SK-N-SH (cell line): Measurements from ENCODE around the gene TRMO. TPM values are rescaled to one million over a fixed set of nuclear protein-coding genes. Genes with fewer than 3 reads are reported as not detected.

Source experiments
- CTCF ChIA-PET: fragments of 300-600, 350-600 bp; formaldehyde crosslinking; extraction: SDS; loops from one replicate; lab custom pipeline; 2021; lab: Yijun Ruan, JAX
- POLR2A ChIA-PET: fragments of 350-600 bp; sonication (Branson Sonifier 250); formaldehyde crosslinking; extraction: SDS; loops from one replicate; lab custom pipeline; 2020; ENCODE audit warnings: antibody characterized with exemption, inconsistent platforms; lab: Yijun Ruan, JAX
- DNase-seq: peaks from one replicate; pipeline ENCODE4 v3.0.0; 2012
- H2AFZ ChIP-seq: fragments of 200-600 bp; sonication (generic); 2 replicates; pipeline ENCODE4 v1.8.1; 2016; ENCODE audit warnings: antibody characterized with exemption, mild to moderate bottlenecking, low read depth
- H3F3A ChIP-seq: fragments of 200-600 bp; sonication (generic); replicated peaks from 2 replicates; pipeline ENCODE3; 2016; ENCODE audit warnings: antibody characterized with exemption, mild to moderate bottlenecking; ENCODE audit not compliant: insufficient read depth
- H3K27ac ChIP-seq, 2 experiments: fragments of 200-500 bp in 1 of 2; fragments of 200-600 bp in 1 of 2; sonication (Bioruptor generic) in 1 of 2; sonication (generic), shearing (Covaris generic) in 1 of 2; 2 replicates each; pipeline versions ENCODE4 v1.5.1 to v1.6.1; 2014 to 2016; ENCODE audit warnings: low read depth in 2 of 2, inconsistent platforms in 1 of 2, low read length in 1 of 2, mild to moderate bottlenecking in 1 of 2, mixed read lengths in 1 of 2
- H3K27me3 ChIP-seq: fragments of 200-600 bp; sonication (generic), shearing (Covaris generic); 2 replicates; pipeline ENCODE4 v1.6.1; 2016; ENCODE audit warnings: mixed run types; ENCODE audit not compliant: insufficient read depth
- H3K36me3 ChIP-seq, 2 experiments: fragments of 200-500 bp in 1 of 2; fragments of 200-600 bp in 1 of 2; sonication (Bioruptor generic) in 1 of 2; sonication (generic) in 1 of 2; replicated peaks in 1 of 2; 2 replicates each; pipeline versions ENCODE3 to v1.5.1; 2014 to 2016; ENCODE audit warnings: low read length in 1 of 2, mild to moderate bottlenecking in 1 of 2; ENCODE audit not compliant: insufficient read depth in 2 of 2, control insufficient read depth in 1 of 2
- H3K4me1 ChIP-seq, 2 experiments: fragments of 200-500 bp in 1 of 2; fragments of 200-600 bp in 1 of 2; sonication (Bioruptor generic) in 1 of 2; sonication (generic), shearing (Covaris generic) in 1 of 2; 2 replicates each; pipeline versions ENCODE4 v1.5.1 to v1.6.1; 2014 to 2016; ENCODE audit warnings: low read depth in 1 of 2, low read length in 1 of 2, mixed run types in 1 of 2; ENCODE audit not compliant: insufficient read depth in 2 of 2, control insufficient read depth in 1 of 2
- H3K4me2 ChIP-seq: fragments of 200-600 bp; sonication (generic), shearing (Covaris generic); 2 replicates; pipeline ENCODE4 v1.6.1; 2017; ENCODE audit warnings: mixed run types
- H3K4me3 ChIP-seq, 2 experiments: fragments of 200-500 bp in 1 of 2; fragments of 200-600 bp in 1 of 2; sonication (Bioruptor generic) in 1 of 2; sonication (generic), shearing (Covaris generic) in 1 of 2; 2 replicates each; pipeline versions ENCODE4 v1.5.1 to v1.8.1; 2014 to 2016; ENCODE audit warnings: low read depth in 2 of 2, inconsistent platforms in 1 of 2, low read length in 1 of 2, mild to moderate bottlenecking in 1 of 2, mixed read lengths in 1 of 2, moderate library complexity in 1 of 2
- H3K79me2 ChIP-seq: fragments of 200-600 bp; sonication (generic); 2 replicates; pipeline ENCODE4 v1.8.1; 2017; ENCODE audit warnings: mild to moderate bottlenecking; ENCODE audit not compliant: insufficient read depth
- H3K9ac ChIP-seq: fragments of 200-600 bp; sonication (generic); 2 replicates; pipeline ENCODE4 v1.6.1; 2017; ENCODE audit warnings: mixed run types
- H3K9me2 ChIP-seq: fragments of 200-600 bp; sonication (generic); 2 replicates; pipeline ENCODE4 v1.6.1; 2017; ENCODE audit warnings: mixed run types
- H3K9me3 ChIP-seq: fragments of 200-600 bp; sonication (generic); 2 replicates; pipeline ENCODE4 v1.6.1; 2017; ENCODE audit warnings: mixed run types, mild to moderate bottlenecking, moderate library complexity
- H4K20me1 ChIP-seq: fragments of 200-600 bp; sonication (generic); 2 replicates; pipeline ENCODE4 v1.6.1; 2017; ENCODE audit warnings: mild to moderate bottlenecking, mixed run types; ENCODE audit not compliant: insufficient read depth
- CHD2 ChIP-seq: fragments of 150-350 bp; IDR thresholded peaks from 2 replicates; pipeline ENCODE4 v1.6.1; 2018; ENCODE audit warnings: low read length; ENCODE audit not compliant: partially characterized antibody
- ELF1 ChIP-seq: IDR thresholded peaks from 2 replicates; pipeline ENCODE4 v1.4.0; 2012
- EP300 ChIP-seq, 2 experiments: IDR thresholded peaks; 2 replicates each; pipeline versions ENCODE4 v1.4.0 to v1.6.1; 2012; ENCODE audit warnings: borderline replicate concordance in 1 of 2, low read depth in 1 of 2, low read length in 1 of 2
- GATA2 ChIP-seq: sonication (generic); formaldehyde crosslinking; IDR thresholded peaks from 2 replicates; pipeline ENCODE4 v1.5.0; 2020; ENCODE audit warnings: mild to moderate bottlenecking, missing genetic modification reagents
- MAX ChIP-seq: IDR thresholded peaks from 2 replicates; pipeline ENCODE4 v1.4.0; 2012; ENCODE audit warnings: low read depth
- MEF2A ChIP-seq: IDR thresholded peaks from 2 replicates; pipeline ENCODE4 v1.4.0; 2012; ENCODE audit warnings: low read depth, borderline replicate concordance
- NRF1 ChIP-seq: IDR thresholded peaks from 2 replicates; pipeline ENCODE4 v1.6.1; 2012; ENCODE audit warnings: low read depth, mild to moderate bottlenecking, low read length
- PBX3 ChIP-seq: IDR thresholded peaks from 2 replicates; pipeline ENCODE4; 2012
- RXRA ChIP-seq: IDR thresholded peaks from 2 replicates; pipeline ENCODE4 v1.4.0; 2012; ENCODE audit warnings: low read depth, mild to moderate bottlenecking, borderline replicate concordance
- SIN3A ChIP-seq: IDR thresholded peaks from 2 replicates; pipeline ENCODE4 v1.6.1; 2012; ENCODE audit warnings: low read depth, mild to moderate bottlenecking, low read length, moderate library complexity, borderline replicate concordance
- SMC3 ChIP-seq: IDR thresholded peaks from 2 replicates; pipeline ENCODE4 v1.6.1; 2012; ENCODE audit warnings: low read depth, low read length, improper control_type of control experiment
- USF1 ChIP-seq: IDR thresholded peaks from 2 replicates; pipeline ENCODE4 v1.4.0; 2012; ENCODE audit warnings: low read depth, borderline replicate concordance
- YY1 ChIP-seq: IDR thresholded peaks from 2 replicates; pipeline ENCODE4 v1.4.0; 2012; ENCODE audit warnings: low read depth, mild to moderate bottlenecking
- ZBTB33 ChIP-seq: IDR thresholded peaks from 2 replicates; pipeline ENCODE4 v1.4.0; 2012; ENCODE audit warnings: low read depth, borderline replicate concordance
- WGBS: methylation state at CpG from one replicate; pipeline ENCODE4 v1.1.6; 2017; ENCODE audit warnings: low lambda C conversion rate; 5-methylcytosine and 5-hydroxymethylcytosine counted together
- polyA plus RNA-seq, 3 experiments: library from polyadenylated mRNA; depleted of rRNA; stranded (reverse); fragments of >200 nt; gene quantifications; 2 replicates each; pipeline ENCODE4 v1.2.3, GENCODE V29; 2012
- TF ChIP-seq, protein P1 (sequence below): fragments of 200-600 bp; sonication (generic); IDR thresholded peaks from 2 replicates; pipeline ENCODE4 v1.6.1; 2017; ENCODE audit warnings: antibody characterized with exemption, mild to moderate bottlenecking, moderate library complexity
- TF ChIP-seq, protein P2 (sequence below): fragments of 150-350 bp; IDR thresholded peaks from 2 replicates; pipeline ENCODE4 v1.6.1; 2017; ENCODE audit warnings: antibody characterized with exemption, low read length, low read depth, borderline replicate concordance

Gene TRMO
- polyA plus RNA-seq, 1 of the 3 experiments (the other 2 are of a cell fraction) = 8.1 TPM

- TF ChIP-seq, protein P1, sequence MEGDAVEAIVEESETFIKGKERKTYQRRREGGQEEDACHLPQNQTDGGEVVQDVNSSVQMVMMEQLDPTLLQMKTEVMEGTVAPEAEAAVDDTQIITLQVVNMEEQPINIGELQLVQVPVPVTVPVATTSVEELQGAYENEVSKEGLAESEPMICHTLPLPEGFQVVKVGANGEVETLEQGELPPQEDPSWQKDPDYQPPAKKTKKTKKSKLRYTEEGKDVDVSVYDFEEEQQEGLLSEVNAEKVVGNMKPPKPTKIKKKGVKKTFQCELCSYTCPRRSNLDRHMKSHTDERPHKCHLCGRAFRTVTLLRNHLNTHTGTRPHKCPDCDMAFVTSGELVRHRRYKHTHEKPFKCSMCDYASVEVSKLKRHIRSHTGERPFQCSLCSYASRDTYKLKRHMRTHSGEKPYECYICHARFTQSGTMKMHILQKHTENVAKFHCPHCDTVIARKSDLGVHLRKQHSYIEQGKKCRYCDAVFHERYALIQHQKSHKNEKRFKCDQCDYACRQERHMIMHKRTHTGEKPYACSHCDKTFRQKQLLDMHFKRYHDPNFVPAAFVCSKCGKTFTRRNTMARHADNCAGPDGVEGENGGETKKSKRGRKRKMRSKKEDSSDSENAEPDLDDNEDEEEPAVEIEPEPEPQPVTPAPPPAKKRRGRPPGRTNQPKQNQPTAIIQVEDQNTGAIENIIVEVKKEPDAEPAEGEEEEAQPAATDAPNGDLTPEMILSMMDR = no peak
- no peak for TF ChIP-seq ZBTB33
- no peak for TF ChIP-seq GATA2 (CRISPR knock-in tag)
- no peak for TF ChIP-seq RXRA
- no peak for TF ChIP-seq SMC3
- TF ChIP-seq MEF2A = no peak
- no peak for TF ChIP-seq NRF1
- TF ChIP-seq YY1 = no peak
These were observed 11.1 kb upstream of the TRMO start (continued) for GRCh38 chr9:97933297-97933998.

- H3F3A ChIP-seq = no peaks in the 10 kb centered on the region
- no peaks in the 10 kb centered on the region for H3K36me3 ChIP-seq
- no peaks in the 10 kb centered on the region for H3K9me2 ChIP-seq
- ChIA-PET POLR2A (no interaction called here), CTCF (interaction anchor here (1.0 kb wide), 1 partner anchor 7 kb away, joined by 3 read pairs; no protein-coding TSS in a partner anchor)
- no peaks in the 10 kb centered on the region for H3K9me3 ChIP-seq
- no peaks in the 10 kb centered on the region for H3K4me1 ChIP-seq
- H4K20me1 ChIP-seq = no peaks in the 10 kb centered on the region
- TF ChIP-seq MAX (no peak), YY1 (no peak), SIN3A (no peak), CHD2 (no peak), PBX3 (no peak), ELF1 (no peak), USF1 (no peak), EP300 (IDR thresholded peaks at IDR 0.05; ENCODE audit: borderline replicate concordance in 1 of 2, low read depth in 1 of 2, low read length in 1 of 2) (no peak), ZBTB33 (no peak)
- TF ChIP-seq, protein P2, sequence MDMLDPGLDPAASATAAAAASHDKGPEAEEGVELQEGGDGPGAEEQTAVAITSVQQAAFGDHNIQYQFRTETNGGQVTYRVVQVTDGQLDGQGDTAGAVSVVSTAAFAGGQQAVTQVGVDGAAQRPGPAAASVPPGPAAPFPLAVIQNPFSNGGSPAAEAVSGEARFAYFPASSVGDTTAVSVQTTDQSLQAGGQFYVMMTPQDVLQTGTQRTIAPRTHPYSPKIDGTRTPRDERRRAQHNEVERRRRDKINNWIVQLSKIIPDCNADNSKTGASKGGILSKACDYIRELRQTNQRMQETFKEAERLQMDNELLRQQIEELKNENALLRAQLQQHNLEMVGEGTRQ = no peak
- no peak overlapping the region for H3K4me3 ChIP-seq
- no peak overlapping the region for H2AFZ ChIP-seq
- H3K27me3 ChIP-seq = peaks cover 29% of the 10 kb centered on the region; the same call in 1 of the 2 replicates
- DNase-seq = no peak
- no peaks in the 10 kb centered on the region for H3K79me2 ChIP-seq
- H3K27ac ChIP-seq = no peak overlapping the region
- H3K9ac ChIP-seq = no peak overlapping the region
- H3K4me2 ChIP-seq = no peak overlapping the region
- WGBS = 7% methylated on average over 3 of the region's 3 CpGs
These were observed 8.7 kb upstream of the TRMO start for GRCh38 chr9:97930972-97931371.
